ENCODE data around the gene NRG3.

The NRG3 gene

GRCh38 chr10:81953420-81953819 lies 78.4 kb downstream of the NRG3 start:
- ChIA-PET CTCF (interaction anchor here (0.8 kb wide), 1 partner anchor 62 kb away, joined by 3 read pairs; no protein-coding TSS in a partner anchor), POLR2A (no interaction called here)
- Histone ChIP-seq H3K4me3 (ENCODE audit: low read depth, low read length) (no peak overlapping the region), H3K4me1 (ENCODE audit: control insufficient read depth, insufficient read depth, low read length) (peaks cover 6% of the 10 kb centered on the region; the same call in 1 of the 2 replicates), H3K27ac (ENCODE audit: extremely low read depth, low read depth, low read length) (no peak overlapping the region), H3K36me3 (ENCODE audit: control insufficient read depth in 2 of 2, insufficient read depth in 1 of 2, low read length in 2 of 2) (no peaks in the 10 kb centered on the region), H3K9me3 (ENCODE audit: control insufficient read depth, insufficient read depth, low read depth, low read length) (no peaks in the 10 kb centered on the region)
- TF ChIP-seq ZNF416 (tag by site-specific recombination; IDR thresholded peaks at IDR 0.05) (no peak), ZNF692 (tag by site-specific recombination; IDR thresholded peaks at IDR 0.05) (no peak), ZNF362 (tag by site-specific recombination; IDR thresholded peaks at IDR 0.05) (no peak), ZBTB8A (tag by site-specific recombination; IDR thresholded peaks at IDR 0.05) (no peak), ZNF26 (tag by site-specific recombination; IDR thresholded peaks at IDR 0.05) (no peak), ZNF837 (tag by site-specific recombination; IDR thresholded peaks at IDR 0.05) (no peak), ZNF555 (tag by site-specific recombination; conservative IDR thresholded peaks at IDR 0.05) (no peak), ZNF510 (tag by site-specific recombination; IDR thresholded peaks at IDR 0.05; ENCODE audit: insufficient replicate concordance) (no peak), BCL11A (tag by site-specific recombination; IDR thresholded peaks at IDR 0.05; ENCODE audit: low read depth) (no peak), ZNF341 (tag by site-specific recombination; IDR thresholded peaks at IDR 0.05; ENCODE audit: low read depth) (no peak), ZBTB21 (tag by site-specific recombination; IDR thresholded peaks at IDR 0.05) (no peak), ZFHX2 (tag by site-specific recombination; conservative IDR thresholded peaks at IDR 0.05) (no peak), ZNF658 (tag by site-specific recombination; IDR thresholded peaks at IDR 0.05) (no peak)

GRCh38 chr10:81957976-81958375 lies 83.0 kb downstream of the NRG3 start:
- Histone ChIP-seq H3K4me3 (ENCODE audit: low read depth, low read length) (no peak overlapping the region), H3K27ac (ENCODE audit: extremely low read depth, low read depth, low read length) (no peak overlapping the region), H3K9me3 (ENCODE audit: control insufficient read depth, insufficient read depth, low read depth, low read length) (no peaks in the 10 kb centered on the region), H3K4me1 (ENCODE audit: control insufficient read depth, insufficient read depth, low read length) (peaks cover 6% of the 10 kb centered on the region; the same call in 1 of the 2 replicates), H3K36me3 (ENCODE audit: control insufficient read depth in 2 of 2, insufficient read depth in 1 of 2, low read length in 2 of 2) (no peaks in the 10 kb centered on the region)
- ChIA-PET CTCF (interaction anchor here (1.0 kb wide), 1 partner anchor 17 kb away, joined by 3 read pairs; no protein-coding TSS in a partner anchor), POLR2A (interaction anchor here (0.6 kb wide), 1 partner anchor 218 kb away, joined by 3 read pairs; no protein-coding TSS in a partner anchor)
- TF ChIP-seq IKZF3 (tag by site-specific recombination; IDR thresholded peaks at IDR 0.05) (no peak), ZNF341 (tag by site-specific recombination; IDR thresholded peaks at IDR 0.05; ENCODE audit: low read depth) (no peak), ZEB2 (tag by site-specific recombination; IDR thresholded peaks at IDR 0.05) (no peak), ZNF202 (tag by site-specific recombination; IDR thresholded peaks at IDR 0.05; ENCODE audit: borderline replicate concordance) (no peak), BCL11A (tag by site-specific recombination; IDR thresholded peaks at IDR 0.05; ENCODE audit: low read depth) (no peak), ZNF280C (tag by site-specific recombination; IDR thresholded peaks at IDR 0.05) (no peak)

All from HEK293 (cell line).